ENCODE results near the gene VAPA.

Gene VAPA

GRCh38 chr18:9922592-9923311 lies 8.9 kb downstream of the VAPA start:
- Histone ChIP-seq H3K4me1 (ENCODE audit: control insufficient read depth, insufficient read depth, low read length) (peaks cover 41% of the 10 kb centered on the region), H3K9ac (ENCODE audit: low read length) (no peak overlapping the region), H3K36me3 (ENCODE audit: control insufficient read depth, insufficient read depth, low read length) (no peaks in the 10 kb centered on the region), H3K27me3 (ENCODE audit: control insufficient read depth, insufficient read depth, low read length) (no peaks in the 10 kb centered on the region), H3K4me3 (ENCODE audit: low read length) (no peak overlapping the region), H3K27ac (ENCODE audit: low read depth, low read length) (no peak overlapping the region)

DNA sequence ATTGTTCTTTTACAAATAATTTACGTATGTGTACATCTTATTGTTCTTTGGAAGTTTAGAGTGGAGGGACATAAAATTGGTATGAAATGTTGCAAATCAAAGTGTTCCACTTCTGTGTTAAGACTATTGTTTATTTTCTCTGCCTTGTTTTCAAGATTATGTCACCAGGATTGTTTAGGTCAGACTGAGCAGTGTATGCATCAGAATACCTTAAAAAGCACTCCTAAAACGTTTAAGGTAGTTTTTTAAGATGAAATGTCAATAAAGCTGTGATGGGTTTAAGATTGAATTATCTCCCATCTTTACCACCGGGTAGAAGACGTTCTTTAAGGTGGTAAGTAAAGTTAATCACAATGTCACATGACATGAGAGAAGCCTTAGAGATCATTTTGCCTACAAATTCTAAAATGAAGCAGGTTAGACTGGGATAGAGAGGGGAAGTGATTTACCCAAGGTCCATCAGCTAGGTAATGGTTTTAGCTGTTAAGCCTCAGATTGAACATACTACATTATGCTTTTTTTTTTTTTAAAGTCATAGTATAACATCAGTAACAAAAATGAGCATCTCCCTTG lies 10.6 kb downstream of the VAPA start:
- no peak overlapping the region for H3K9ac ChIP-seq (ENCODE audit: low read length)
- H3K4me3 ChIP-seq (ENCODE audit: low read length) = no peak overlapping the region
- no peaks in the 10 kb centered on the region for H3K27me3 ChIP-seq (ENCODE audit: control insufficient read depth, insufficient read depth, low read length)
- H3K36me3 ChIP-seq (ENCODE audit: control insufficient read depth, insufficient read depth, low read length) = no peaks in the 10 kb centered on the region
- peaks cover 39% of the 10 kb centered on the region for H3K4me1 ChIP-seq (ENCODE audit: control insufficient read depth, insufficient read depth, low read length)
- peak overlapping the region; percentile 48 for H3K27ac ChIP-seq (ENCODE audit: low read depth, low read length)

DNA sequence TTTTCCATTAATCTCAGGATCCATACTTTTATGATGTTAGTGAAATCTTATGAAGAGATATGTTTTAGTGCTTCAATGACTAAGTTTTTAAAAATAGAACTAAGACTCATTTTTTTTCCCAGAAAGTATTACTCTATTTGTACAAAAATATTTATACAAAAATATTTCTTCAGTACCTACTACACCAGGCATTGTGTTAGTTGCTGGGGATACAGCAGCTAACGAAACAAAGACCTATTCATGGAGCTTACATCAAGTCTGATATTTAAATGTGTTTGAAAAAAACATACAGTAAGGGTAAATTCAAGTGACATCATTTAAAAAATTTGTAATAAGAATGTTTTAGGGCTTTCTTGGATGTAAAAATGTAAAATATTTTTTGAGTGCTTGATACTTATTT lies 11.6 kb downstream of the VAPA start:
- H3K4me3 ChIP-seq (ENCODE audit: low read length) = no peak overlapping the region
- H3K4me1 ChIP-seq (ENCODE audit: control insufficient read depth, insufficient read depth, low read length) = peaks cover 38% of the 10 kb centered on the region
- H3K36me3 ChIP-seq (ENCODE audit: control insufficient read depth, insufficient read depth, low read length) = no peaks in the 10 kb centered on the region
- no peak overlapping the region for H3K9ac ChIP-seq (ENCODE audit: low read length)
- no peaks in the 10 kb centered on the region for H3K27me3 ChIP-seq (ENCODE audit: control insufficient read depth, insufficient read depth, low read length)
- H3K27ac ChIP-seq (ENCODE audit: low read depth, low read length) = peak overlapping the region; percentile 58

DNA sequence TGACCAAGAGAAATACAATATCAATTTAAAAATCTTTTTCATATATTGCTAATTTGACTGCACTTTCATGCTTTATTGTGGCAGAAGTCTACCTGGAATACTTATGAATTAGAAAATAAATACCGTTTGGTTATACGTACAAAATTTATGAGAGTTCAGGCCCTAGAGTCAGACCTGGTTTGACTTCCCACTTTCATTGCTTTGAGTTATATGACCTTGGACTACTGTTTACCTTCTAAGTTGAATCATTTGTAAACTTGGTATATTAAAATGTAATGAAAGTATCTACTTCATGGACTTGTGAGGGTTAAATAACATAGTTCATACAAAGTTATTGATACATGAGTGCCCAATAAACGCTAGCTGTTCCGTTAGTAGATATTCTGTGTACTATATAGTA lies 12.0 kb downstream of the VAPA start:
- H3K9ac ChIP-seq (ENCODE audit: low read length) = no peak overlapping the region
- no peak overlapping the region for H3K4me3 ChIP-seq (ENCODE audit: low read length)
- H3K4me1 ChIP-seq (ENCODE audit: control insufficient read depth, insufficient read depth, low read length) = peaks cover 37% of the 10 kb centered on the region
- H3K27ac ChIP-seq (ENCODE audit: low read depth, low read length) = peak overlapping the region; percentile 58
- H3K27me3 ChIP-seq (ENCODE audit: control insufficient read depth, insufficient read depth, low read length) = no peaks in the 10 kb centered on the region
- H3K36me3 ChIP-seq (ENCODE audit: control insufficient read depth, insufficient read depth, low read length) = no peaks in the 10 kb centered on the region

DNA sequence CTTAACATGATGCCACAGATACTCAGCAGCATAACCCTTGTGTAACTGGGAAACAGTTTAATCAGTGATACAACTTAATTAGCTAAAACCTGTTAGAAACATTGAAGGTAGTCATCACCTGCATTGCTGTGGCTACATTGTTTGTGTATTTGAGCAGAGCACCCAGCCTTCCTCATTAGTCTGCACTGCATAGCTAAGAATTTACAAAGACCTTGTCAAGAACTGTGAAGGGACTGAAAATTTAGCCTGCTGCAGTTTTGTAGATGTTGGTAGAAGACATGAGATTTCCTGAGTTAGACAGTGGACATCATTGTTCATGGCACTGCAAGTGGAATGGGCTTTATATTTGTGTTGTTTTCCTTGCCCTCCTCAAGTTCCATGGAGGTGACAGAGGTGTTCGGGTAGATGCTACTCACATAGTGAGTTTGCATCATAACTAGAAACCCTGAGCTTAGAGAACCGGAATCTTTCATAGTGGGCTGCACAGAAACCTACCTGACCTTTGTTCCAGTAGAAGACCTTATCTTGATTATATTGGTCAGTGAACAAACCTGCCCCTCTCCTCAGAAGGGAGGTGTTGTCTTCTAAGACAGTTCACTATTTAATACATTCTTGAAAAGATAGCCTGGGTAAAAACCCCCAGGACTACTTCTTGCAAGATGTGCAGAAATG lies 12.5 kb downstream of the VAPA start:
- Histone ChIP-seq H3K9ac (ENCODE audit: low read length) (no peak overlapping the region), H3K27ac (ENCODE audit: low read depth, low read length) (no peak overlapping the region)

DNA sequence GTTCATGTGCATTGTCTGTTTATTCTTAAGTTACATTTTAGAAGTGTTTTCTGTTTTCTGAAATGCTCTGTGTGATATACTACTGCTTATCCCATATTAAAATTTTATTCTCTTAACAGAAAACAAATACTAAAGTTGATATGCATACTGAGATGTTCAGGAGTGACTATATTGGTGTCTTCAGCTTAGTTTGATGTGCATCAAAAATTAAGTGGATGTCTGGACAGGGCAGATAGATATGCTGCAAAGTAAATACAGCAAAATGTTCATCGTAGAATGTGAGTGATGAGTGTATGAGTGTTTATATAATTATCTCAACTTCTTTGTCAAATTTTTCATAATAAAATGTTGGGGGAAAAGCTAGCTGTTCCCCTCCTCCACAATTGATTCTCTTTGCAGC lies 13.2 kb downstream of the VAPA start:
- H3K36me3 ChIP-seq (ENCODE audit: control insufficient read depth, insufficient read depth, low read length) = no peaks in the 10 kb centered on the region
- no peaks in the 10 kb centered on the region for H3K27me3 ChIP-seq (ENCODE audit: control insufficient read depth, insufficient read depth, low read length)
- no peak overlapping the region for H3K9ac ChIP-seq (ENCODE audit: low read length)
- no peak overlapping the region for H3K4me3 ChIP-seq (ENCODE audit: low read length)
- H3K27ac ChIP-seq (ENCODE audit: low read depth, low read length) = no peak overlapping the region
- H3K4me1 ChIP-seq (ENCODE audit: control insufficient read depth, insufficient read depth, low read length) = peaks cover 33% of the 10 kb centered on the region

More for the DNA sequence above, 12.5 kb downstream of the VAPA start:
- Histone ChIP-seq H3K4me1 (ENCODE audit: control insufficient read depth, insufficient read depth, low read length) (peaks cover 33% of the 10 kb centered on the region), H3K36me3 (ENCODE audit: control insufficient read depth, insufficient read depth, low read length) (no peaks in the 10 kb centered on the region), H3K27me3 (ENCODE audit: control insufficient read depth, insufficient read depth, low read length) (no peaks in the 10 kb centered on the region), H3K4me3 (ENCODE audit: low read length) (no peak overlapping the region)

DNA sequence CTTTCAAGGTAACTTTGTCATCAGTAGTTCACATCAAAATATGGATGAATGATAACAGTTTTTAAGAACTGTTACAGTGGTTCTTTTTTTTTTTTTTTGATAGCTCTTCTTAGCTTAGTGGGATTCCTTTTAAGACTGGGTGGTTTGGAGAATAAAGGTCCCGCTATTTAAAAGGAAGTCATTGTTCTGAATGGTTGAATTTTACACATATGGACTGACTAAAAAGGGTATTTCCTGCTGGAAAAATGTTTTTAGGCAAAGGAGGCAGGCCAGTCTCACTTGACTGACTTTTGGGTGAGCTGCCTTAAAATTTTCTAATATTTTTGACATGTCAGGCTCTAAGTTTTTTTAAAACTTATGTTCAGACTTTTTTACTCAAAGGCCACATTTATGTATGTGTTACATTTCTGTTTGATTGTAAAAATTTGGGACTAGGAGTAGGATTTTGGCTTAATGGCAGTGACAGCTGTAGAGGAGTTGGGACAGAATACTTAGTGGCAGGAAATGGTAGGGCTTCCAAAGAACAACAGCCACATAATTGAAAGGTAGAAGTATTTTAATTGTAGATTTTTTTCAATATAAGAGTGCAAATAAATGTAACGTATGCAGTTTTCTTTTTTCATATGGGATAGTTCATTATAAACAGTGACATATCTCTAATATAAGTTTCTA lies 13.7 kb downstream of the VAPA start:
- Histone ChIP-seq H3K27ac (ENCODE audit: low read depth, low read length) (no peak overlapping the region), H3K4me3 (ENCODE audit: low read length) (no peak overlapping the region), H3K4me1 (ENCODE audit: control insufficient read depth, insufficient read depth, low read length) (peaks cover 33% of the 10 kb centered on the region), H3K9ac (ENCODE audit: low read length) (no peak overlapping the region), H3K36me3 (ENCODE audit: control insufficient read depth, insufficient read depth, low read length) (no peaks in the 10 kb centered on the region), H3K27me3 (ENCODE audit: control insufficient read depth, insufficient read depth, low read length) (no peaks in the 10 kb centered on the region)

DNA sequence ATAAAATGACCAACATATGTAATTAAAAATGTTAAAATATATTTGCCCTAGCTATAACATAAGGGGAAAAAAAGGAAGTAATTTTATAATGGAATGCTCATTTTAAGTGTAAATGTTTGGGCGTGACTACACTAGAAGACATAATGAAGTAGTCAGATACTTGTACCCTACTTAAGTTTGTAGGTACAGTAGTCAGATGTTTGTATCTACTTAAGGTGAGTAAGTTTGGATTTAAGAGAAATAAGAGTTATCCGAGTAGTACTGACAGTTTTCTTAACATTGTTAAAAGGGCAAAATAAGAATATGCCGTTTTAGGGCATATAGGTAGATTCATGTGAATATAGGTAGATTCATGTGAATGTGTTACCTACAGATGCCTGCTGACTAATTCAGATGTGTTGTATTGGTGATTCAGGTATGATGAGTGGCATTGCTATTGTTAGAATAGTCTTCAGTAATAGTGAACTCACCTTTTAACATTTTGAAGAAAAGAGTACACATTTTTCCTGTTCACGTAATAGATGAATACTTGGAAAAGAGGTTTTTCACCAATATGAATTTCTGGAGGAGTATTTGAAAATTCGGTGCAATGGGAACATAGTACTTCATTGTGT lies 14.9 kb downstream of the VAPA start:
- no peak overlapping the region for H3K27ac ChIP-seq (ENCODE audit: low read depth, low read length)
- H3K4me1 ChIP-seq (ENCODE audit: control insufficient read depth, insufficient read depth, low read length) = peaks cover 32% of the 10 kb centered on the region
- H3K9ac ChIP-seq (ENCODE audit: low read length) = no peak overlapping the region
- H3K4me3 ChIP-seq (ENCODE audit: low read length) = no peak overlapping the region
- H3K36me3 ChIP-seq (ENCODE audit: control insufficient read depth, insufficient read depth, low read length) = peaks cover 3% of the 10 kb centered on the region
- H3K27me3 ChIP-seq (ENCODE audit: control insufficient read depth, insufficient read depth, low read length) = no peaks in the 10 kb centered on the region

GRCh38 chr18:9930299-9930884 lies 16.6 kb downstream of the VAPA start:
- peaks cover 24% of the 10 kb centered on the region for H3K4me1 ChIP-seq (ENCODE audit: control insufficient read depth, insufficient read depth, low read length)
- no peak overlapping the region for H3K9ac ChIP-seq (ENCODE audit: low read length)

GRCh38 chr18:9931146-9931545 lies 17.3 kb downstream of the VAPA start:
- H3K36me3 ChIP-seq (ENCODE audit: control insufficient read depth, insufficient read depth, low read length) = peaks cover 5% of the 10 kb centered on the region
- H3K4me3 ChIP-seq (ENCODE audit: low read length) = no peak overlapping the region
- H3K9ac ChIP-seq (ENCODE audit: low read length) = no peak overlapping the region
- no peaks in the 10 kb centered on the region for H3K27me3 ChIP-seq (ENCODE audit: control insufficient read depth, insufficient read depth, low read length)
- H3K4me1 ChIP-seq (ENCODE audit: control insufficient read depth, insufficient read depth, low read length) = peaks cover 19% of the 10 kb centered on the region
- H3K27ac ChIP-seq (ENCODE audit: low read depth, low read length) = no peak overlapping the region

More at GRCh38 chr18:9930299-9930884, 16.6 kb downstream of the VAPA start:
- H3K27ac ChIP-seq (ENCODE audit: low read depth, low read length) = no peak overlapping the region
- no peak overlapping the region for H3K4me3 ChIP-seq (ENCODE audit: low read length)
- H3K36me3 ChIP-seq (ENCODE audit: control insufficient read depth, insufficient read depth, low read length) = peaks cover 5% of the 10 kb centered on the region
- H3K27me3 ChIP-seq (ENCODE audit: control insufficient read depth, insufficient read depth, low read length) = no peaks in the 10 kb centered on the region

DNA sequence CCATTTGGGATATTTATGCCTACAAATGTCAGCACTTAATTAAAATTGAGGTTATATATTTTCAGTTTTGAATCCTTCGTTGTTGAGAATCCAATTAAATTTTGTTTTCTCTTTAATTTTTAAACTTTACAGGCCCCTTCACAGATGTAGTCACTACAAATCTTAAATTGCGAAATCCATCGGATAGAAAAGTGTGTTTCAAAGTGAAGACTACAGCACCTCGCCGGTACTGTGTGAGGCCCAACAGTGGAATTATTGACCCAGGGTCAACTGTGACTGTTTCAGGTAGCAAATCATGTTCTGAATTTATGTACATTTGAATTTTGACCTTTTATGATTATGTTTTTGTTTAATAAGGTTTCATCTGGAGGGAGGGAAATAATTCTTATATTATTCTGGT lies 17.9 kb downstream of the VAPA start:
- Histone ChIP-seq H3K27ac (ENCODE audit: low read depth, low read length) (no peak overlapping the region), H3K27me3 (ENCODE audit: control insufficient read depth, insufficient read depth, low read length) (no peaks in the 10 kb centered on the region), H3K36me3 (ENCODE audit: control insufficient read depth, insufficient read depth, low read length) (peaks cover 9% of the 10 kb centered on the region), H3K4me3 (ENCODE audit: low read length) (no peak overlapping the region), H3K4me1 (ENCODE audit: control insufficient read depth, insufficient read depth, low read length) (peaks cover 14% of the 10 kb centered on the region), H3K9ac (ENCODE audit: low read length) (no peak overlapping the region)

GRCh38 chr18:9933865-9934264 lies 20.0 kb downstream of the VAPA start:
- no peak overlapping the region for H3K27ac ChIP-seq (ENCODE audit: low read depth, low read length)
- no peak overlapping the region for H3K4me3 ChIP-seq (ENCODE audit: low read length)
- H3K4me1 ChIP-seq (ENCODE audit: control insufficient read depth, insufficient read depth, low read length) = peaks cover 9% of the 10 kb centered on the region
- peaks cover 12% of the 10 kb centered on the region for H3K36me3 ChIP-seq (ENCODE audit: control insufficient read depth, insufficient read depth, low read length)
- no peaks in the 10 kb centered on the region for H3K27me3 ChIP-seq (ENCODE audit: control insufficient read depth, insufficient read depth, low read length)
- no peak overlapping the region for H3K9ac ChIP-seq (ENCODE audit: low read length)

Data from rectal smooth muscle tissue (tissue), 1 donor.